Body of pancreas (tissue), 4 donors: ENCODE measurements around the gene ITGB2. TPM values are rescaled to one million over a fixed set of nuclear protein-coding genes. Genes with fewer than 3 reads are reported as not detected.

Experiments used
- ATAC-seq: fragments of 150-250 bp; one replicate; pipeline ENCODE4 v1.9.1; 2016
- DNase-seq, 4 donors: peaks; one replicate each; pipeline ENCODE4 v3.0.0-alpha.2; 2019
- H3K27ac ChIP-seq, 4 donors: fragments of 200-600 bp; sonication (generic); 1 replicate in 3 of 4; 2 replicates in 1 of 4; pipeline versions ENCODE4 v1.5.1 to v1.6.1; 2016 to 2019; ENCODE audit warnings: mild to moderate bottlenecking in 1 of 4, mixed read lengths in 1 of 4, moderate library complexity in 1 of 4
- H3K27me3 ChIP-seq, 2 donors: fragments of 200-600 bp; sonication (generic); one replicate each; pipeline ENCODE4 v1.6.0; 2016; ENCODE audit warnings: mild to moderate bottlenecking in 1 of 2
- H3K36me3 ChIP-seq, 2 donors: fragments of 200-600 bp; sonication (generic); replicated peaks in 1 of 2; 2 replicates each; pipeline ENCODE4 v1.5.1; 2016; ENCODE audit warnings: low read depth in 2 of 2; ENCODE audit not compliant: insufficient read depth in 1 of 2
- H3K4me1 ChIP-seq: fragments of 200-600 bp; sonication (generic); one replicate; pipeline ENCODE4 v1.6.0; 2016
- H3K4me3 ChIP-seq, 2 donors: fragments of 200-600 bp; sonication (generic); 1 replicate in 1 of 2; 2 replicates in 1 of 2; pipeline ENCODE4 v1.5.1; 2016 to 2019
- H3K9me3 ChIP-seq, 3 donors: fragments of 200-600 bp; sonication (generic); 1 replicate in 2 of 3; 2 replicates in 1 of 3; pipeline ENCODE4 v1.5.1; 2016
- POLR2A ChIP-seq, 3 donors: fragments of 450-650 bp; IDR thresholded peaks; one replicate each; pipeline ENCODE4 v1.6.1; 2016; ENCODE audit warnings: antibody characterized with exemption in 3 of 3, mild to moderate bottlenecking in 2 of 3
- WGBS, 2 donors: methylation state at CpG; one replicate each; pipeline ENCODE4 v1.1.5; 2017; 5-methylcytosine and 5-hydroxymethylcytosine counted together
- intact Hi-C: fragments of 100-400 bp; cut with DNase I; formaldehyde crosslinking; loops from one replicate; pipeline ENCODE4 v1.15.1; 2023
- total RNA-seq, 2 donors: library from RNA; depleted of rRNA; stranded (reverse); fragments of >200 nt; gene quantifications; one replicate each; pipeline ENCODE4 v1.1.0, GENCODE V29; 2016
- TF ChIP-seq, protein P1 (sequence below), 7 experiments: fragments of 450-650 bp in 4 of 7; fragments of 200-600 bp in 3 of 7; sonication (generic) in 3 of 7; IDR thresholded peaks; one replicate each; pipeline ENCODE4 v1.5.1; 2016 to 2019; ENCODE audit warnings: antibody characterized with exemption in 7 of 7

ITGB2 gene
- total RNA-seq, 2 donors from 2014 or later: 17.8 to 23.3 TPM

GRCh38 chr21:44854664-44855446, 65.8 kb downstream of the ITGB2 start:
- TF ChIP-seq, protein P1, sequence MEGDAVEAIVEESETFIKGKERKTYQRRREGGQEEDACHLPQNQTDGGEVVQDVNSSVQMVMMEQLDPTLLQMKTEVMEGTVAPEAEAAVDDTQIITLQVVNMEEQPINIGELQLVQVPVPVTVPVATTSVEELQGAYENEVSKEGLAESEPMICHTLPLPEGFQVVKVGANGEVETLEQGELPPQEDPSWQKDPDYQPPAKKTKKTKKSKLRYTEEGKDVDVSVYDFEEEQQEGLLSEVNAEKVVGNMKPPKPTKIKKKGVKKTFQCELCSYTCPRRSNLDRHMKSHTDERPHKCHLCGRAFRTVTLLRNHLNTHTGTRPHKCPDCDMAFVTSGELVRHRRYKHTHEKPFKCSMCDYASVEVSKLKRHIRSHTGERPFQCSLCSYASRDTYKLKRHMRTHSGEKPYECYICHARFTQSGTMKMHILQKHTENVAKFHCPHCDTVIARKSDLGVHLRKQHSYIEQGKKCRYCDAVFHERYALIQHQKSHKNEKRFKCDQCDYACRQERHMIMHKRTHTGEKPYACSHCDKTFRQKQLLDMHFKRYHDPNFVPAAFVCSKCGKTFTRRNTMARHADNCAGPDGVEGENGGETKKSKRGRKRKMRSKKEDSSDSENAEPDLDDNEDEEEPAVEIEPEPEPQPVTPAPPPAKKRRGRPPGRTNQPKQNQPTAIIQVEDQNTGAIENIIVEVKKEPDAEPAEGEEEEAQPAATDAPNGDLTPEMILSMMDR (IDR thresholded peaks at IDR 0.05): no peak
- TF ChIP-seq POLR2A (IDR thresholded peaks at IDR 0.05): no peak
- Histone ChIP-seq H3K36me3 (peaks cover 0 to 29% of the 10 kb centered on the region in 2 donors), H3K27me3 (no peaks in the 10 kb centered on the region), H3K4me3 (no peak overlapping the region), H3K27ac (no peak overlapping the region), H3K9me3 (no peaks in the 10 kb centered on the region), H3K4me1 (no peaks in the 10 kb centered on the region)
- 81 to 92% methylated on average over 31 of the region's 31 CpGs for WGBS, 2 donors
- DNase-seq (no peak), ATAC-seq (no peak)
- intact Hi-C loops: no loop called here

DNA sequence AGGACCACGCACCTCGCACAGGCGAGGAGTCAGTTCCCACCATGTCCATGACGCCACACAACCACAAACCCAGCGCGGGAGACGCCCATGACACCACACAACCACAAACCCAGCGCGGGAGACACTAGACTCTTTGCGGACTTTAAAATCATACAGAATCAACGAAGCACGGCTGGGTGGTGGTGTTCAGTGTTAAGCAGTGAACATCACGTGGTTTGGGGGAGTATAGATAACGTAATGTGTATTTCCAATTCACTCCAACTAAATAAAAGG, 66.4 kb downstream of the ITGB2 start:
- H3K4me1 ChIP-seq: peaks cover under 1% of the 10 kb centered on the region
- intact Hi-C loops: no loop called here
- H3K9me3 ChIP-seq: no peaks in the 10 kb centered on the region
- no peak for ATAC-seq
- H3K36me3 ChIP-seq: peaks cover 0 to 32% of the 10 kb centered on the region in 2 donors
- H3K27me3 ChIP-seq: no peaks in the 10 kb centered on the region
- no peak overlapping the region for H3K27ac ChIP-seq
- no peak for DNase-seq
- TF ChIP-seq, protein P1 (IDR thresholded peaks at IDR 0.05): no peak
- TF ChIP-seq POLR2A (IDR thresholded peaks at IDR 0.05): no peak
- WGBS, 2 donors: 87 to 93% methylated on average over 14 of the region's 14 CpGs
- H3K4me3 ChIP-seq: no peak overlapping the region

- ATAC-seq: no peak
- Histone ChIP-seq H3K27ac (no peak overlapping the region), H3K27me3 (no peaks in the 10 kb centered on the region), H3K36me3 (peaks cover 0 to 32% of the 10 kb centered on the region in 2 donors), H3K9me3 (no peaks in the 10 kb centered on the region), H3K4me3 (no peak overlapping the region), H3K4me1 (peaks cover 4% of the 10 kb centered on the region)
- TF ChIP-seq POLR2A (IDR thresholded peaks at IDR 0.05): no peak
- TF ChIP-seq, protein P1 (IDR thresholded peaks at IDR 0.05): no peak
- no peak for DNase-seq
- intact Hi-C loops: no loop called here
- 92 to 93% methylated on average over 27 to 34 of the region's 34 CpGs for WGBS, 2 donors
Observed at GRCh38 chr21:44853601-44854390, 66.9 kb downstream of the ITGB2 start.

GRCh38 chr21:44850905-44851657, 69.6 kb downstream of the ITGB2 start:
- H3K4me1 ChIP-seq: peaks cover 13% of the 10 kb centered on the region
- WGBS, 2 donors: 79 to 84% methylated on average over 26 of the region's 26 CpGs
- ATAC-seq (no peak), DNase-seq (no peak)
- no peak overlapping the region for H3K4me3 ChIP-seq
- intact Hi-C loops: no loop called here
- no peaks in the 10 kb centered on the region for H3K27me3 ChIP-seq
- H3K27ac ChIP-seq: no peak overlapping the region
- H3K9me3 ChIP-seq: no peaks in the 10 kb centered on the region
- TF ChIP-seq, protein P1 (IDR thresholded peaks at IDR 0.05): no peak
- TF ChIP-seq POLR2A (IDR thresholded peaks at IDR 0.05): no peak
- H3K36me3 ChIP-seq: peaks cover 0 to 31% of the 10 kb centered on the region in 2 donors
